Peyer's patch (tissue), 4 donors: ENCODE data around the gene NIPBL. TPM values are rescaled to one million over a fixed set of nuclear protein-coding genes. Genes with fewer than 3 reads are reported as not detected.
"Not testable (repeated sequence)": the region's sequence is repeated elsewhere in the genome, so short reads cannot be mapped to it uniquely, and the experiment has no call there.

Experiments used
- DNase-seq, 3 donors: peaks; one replicate each; pipeline ENCODE4 v3.0.0-alpha.2; 2017 to 2019
- H3K27ac ChIP-seq, 4 donors: fragments of 200-600 bp; sonication (generic); one replicate each; pipeline ENCODE4 v1.5.1; 2016 to 2019
- H3K27me3 ChIP-seq, 2 donors: fragments of 200-600 bp; sonication (generic); one replicate each; pipeline ENCODE4 v1.5.1; 2019
- H3K36me3 ChIP-seq, 3 donors: fragments of 200-600 bp; sonication (generic); one replicate each; pipeline ENCODE4 v1.5.1; 2016 to 2019
- H3K4me1 ChIP-seq, 4 donors: fragments of 200-600 bp; sonication (generic); one replicate each; pipeline ENCODE4 v1.5.1; 2016 to 2019
- H3K4me3 ChIP-seq, 4 donors: fragments of 200-600 bp; sonication (generic); 1 replicate in 3 of 4; 2 replicates in 1 of 4; pipeline ENCODE4 v1.5.1; 2016 to 2019; ENCODE audit warnings: mild to moderate bottlenecking in 1 of 4
- H3K9me3 ChIP-seq, 4 donors: fragments of 200-600 bp; sonication (generic); one replicate each; pipeline ENCODE4 v1.5.1; 2016 to 2019; ENCODE audit warnings: mild to moderate bottlenecking in 1 of 4
- POLR2A ChIP-seq, 2 donors: fragments of 450-650 bp; IDR thresholded peaks; one replicate each; pipeline ENCODE4 v1.5.1; 2017; ENCODE audit warnings: antibody characterized with exemption in 2 of 2, mild to moderate bottlenecking in 2 of 2, moderate library complexity in 2 of 2
- total RNA-seq, 4 donors: library from RNA; depleted of rRNA; stranded (reverse); fragments of >200 nt; gene quantifications; one replicate each; pipeline ENCODE4 v1.1.0, GENCODE V29; 2016
- TF ChIP-seq, protein P1 (sequence below), 6 experiments: fragments of 450-650 bp in 4 of 6; fragments of 200-600 bp in 2 of 6; sonication (generic) in 1 of 6; IDR thresholded peaks; one replicate each; pipeline ENCODE4 v1.5.1; 2017 to 2019; ENCODE audit warnings: antibody characterized with exemption in 6 of 6, mild to moderate bottlenecking in 3 of 6, moderate library complexity in 1 of 6

Gene NIPBL
- total RNA-seq, 4 donors from 2014 or later = 48.7 to 109 (median 68.8) TPM

DNA sequence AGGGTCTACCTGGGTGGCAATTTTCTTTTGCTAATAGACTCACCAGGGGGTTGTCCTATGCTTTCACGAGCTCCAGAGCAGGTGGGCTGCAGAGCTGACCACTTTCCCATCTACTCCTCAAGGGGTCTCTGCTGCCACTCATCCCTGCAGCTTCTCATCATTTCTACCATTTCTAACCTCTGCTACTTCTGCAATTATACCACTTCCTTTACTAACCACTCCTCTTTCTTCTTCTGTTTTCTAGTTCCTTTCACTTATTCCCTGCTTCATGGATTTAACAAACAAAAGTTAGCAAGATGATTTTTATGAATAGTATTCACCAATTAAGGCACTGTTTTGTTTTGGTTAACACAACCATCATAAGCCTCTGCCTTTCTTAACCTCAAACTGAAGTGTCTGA, 34.5 kb upstream of the NIPBL start:
- Histone ChIP-seq H3K27me3 (no peaks in the 10 kb centered on the region), H3K36me3 (no peaks in the 10 kb centered on the region), H3K4me3 (no peak overlapping the region), H3K27ac (no peak overlapping the region), H3K4me1 (no peaks in the 10 kb centered on the region), H3K9me3 (no peaks in the 10 kb centered on the region)
- no peak for DNase-seq
- TF ChIP-seq, protein P1, sequence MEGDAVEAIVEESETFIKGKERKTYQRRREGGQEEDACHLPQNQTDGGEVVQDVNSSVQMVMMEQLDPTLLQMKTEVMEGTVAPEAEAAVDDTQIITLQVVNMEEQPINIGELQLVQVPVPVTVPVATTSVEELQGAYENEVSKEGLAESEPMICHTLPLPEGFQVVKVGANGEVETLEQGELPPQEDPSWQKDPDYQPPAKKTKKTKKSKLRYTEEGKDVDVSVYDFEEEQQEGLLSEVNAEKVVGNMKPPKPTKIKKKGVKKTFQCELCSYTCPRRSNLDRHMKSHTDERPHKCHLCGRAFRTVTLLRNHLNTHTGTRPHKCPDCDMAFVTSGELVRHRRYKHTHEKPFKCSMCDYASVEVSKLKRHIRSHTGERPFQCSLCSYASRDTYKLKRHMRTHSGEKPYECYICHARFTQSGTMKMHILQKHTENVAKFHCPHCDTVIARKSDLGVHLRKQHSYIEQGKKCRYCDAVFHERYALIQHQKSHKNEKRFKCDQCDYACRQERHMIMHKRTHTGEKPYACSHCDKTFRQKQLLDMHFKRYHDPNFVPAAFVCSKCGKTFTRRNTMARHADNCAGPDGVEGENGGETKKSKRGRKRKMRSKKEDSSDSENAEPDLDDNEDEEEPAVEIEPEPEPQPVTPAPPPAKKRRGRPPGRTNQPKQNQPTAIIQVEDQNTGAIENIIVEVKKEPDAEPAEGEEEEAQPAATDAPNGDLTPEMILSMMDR (IDR thresholded peaks at IDR 0.05) = no peak
- TF ChIP-seq POLR2A (IDR thresholded peaks at IDR 0.05) = no peak

DNA sequence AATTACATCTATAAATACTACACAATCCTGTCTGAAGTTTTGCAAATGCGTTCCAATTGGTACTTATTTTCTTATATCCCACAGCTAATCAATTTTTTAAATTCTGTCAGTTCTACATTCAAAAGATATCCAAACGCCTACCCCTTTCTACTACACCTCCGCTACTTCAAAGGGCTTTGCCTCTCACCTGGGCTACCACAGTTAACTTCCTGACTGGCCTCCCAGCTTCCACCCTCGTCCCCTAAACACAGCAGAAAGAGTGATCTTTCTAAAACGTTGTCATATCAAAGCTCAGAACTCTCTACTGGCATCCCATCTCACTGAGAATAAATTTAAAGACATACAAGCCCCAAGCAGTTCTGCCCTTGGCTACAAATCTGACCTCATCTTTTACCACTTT, 32.3 kb upstream of the NIPBL start:
- TF ChIP-seq, protein P1 (IDR thresholded peaks at IDR 0.05) = no peak
- no peak for TF ChIP-seq POLR2A (IDR thresholded peaks at IDR 0.05)
- no peaks in the 10 kb centered on the region for H3K36me3 ChIP-seq

DNA sequence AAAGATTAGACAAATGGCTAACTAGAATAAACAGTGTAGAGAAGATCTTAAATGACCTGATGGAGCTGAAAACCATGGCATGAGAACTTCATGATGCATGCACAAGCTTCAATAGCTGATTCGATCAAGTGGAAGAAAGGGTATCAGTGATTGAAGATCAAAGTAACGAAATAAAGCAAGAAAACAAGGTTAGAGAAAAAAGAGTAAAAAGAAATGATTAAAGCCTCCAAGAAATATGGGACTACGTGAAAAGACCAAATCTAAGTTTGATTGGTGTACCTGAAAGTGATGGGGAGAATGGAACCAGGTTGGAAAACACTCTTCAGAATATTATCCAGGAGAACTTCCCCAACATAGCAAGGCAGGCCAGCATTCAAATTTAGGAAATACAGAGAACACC, 28.0 kb upstream of the NIPBL start:
- not testable (repeated sequence) for H3K36me3 ChIP-seq, H3K9me3 ChIP-seq, H3K27me3 ChIP-seq, DNase-seq, H3K27ac ChIP-seq, H3K4me3 ChIP-seq, H3K4me1 ChIP-seq

More for the DNA sequence above, 32.3 kb upstream of the NIPBL start:
- H3K27me3 ChIP-seq = no peaks in the 10 kb centered on the region
- no peaks in the 10 kb centered on the region for H3K9me3 ChIP-seq
- H3K4me1 ChIP-seq = no peaks in the 10 kb centered on the region
- no peak overlapping the region for H3K4me3 ChIP-seq
- H3K27ac ChIP-seq = no peak overlapping the region
- no peak for DNase-seq

DNA sequence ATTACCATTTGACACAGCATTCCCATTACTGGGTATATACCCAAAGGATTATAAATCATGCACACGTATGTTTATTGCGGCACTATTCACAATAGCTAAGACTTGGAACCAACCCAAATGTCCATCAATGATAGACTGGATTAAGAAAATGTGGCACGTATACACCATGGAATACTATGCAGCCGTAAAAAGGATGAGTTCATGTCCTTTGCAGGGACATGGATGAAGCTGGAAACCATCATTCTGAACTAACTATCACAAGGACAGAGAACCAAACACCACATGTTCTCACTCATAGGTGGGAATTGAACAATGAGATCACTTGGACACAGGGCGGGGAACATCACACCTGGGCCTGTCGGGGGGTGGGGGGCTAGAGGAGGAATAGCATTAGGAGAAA, 23.7 kb upstream of the NIPBL start:
- H3K27me3 ChIP-seq, H3K4me1 ChIP-seq, H3K36me3 ChIP-seq, H3K4me3 ChIP-seq, H3K9me3 ChIP-seq, DNase-seq, H3K27ac ChIP-seq: not testable (repeated sequence)

DNA sequence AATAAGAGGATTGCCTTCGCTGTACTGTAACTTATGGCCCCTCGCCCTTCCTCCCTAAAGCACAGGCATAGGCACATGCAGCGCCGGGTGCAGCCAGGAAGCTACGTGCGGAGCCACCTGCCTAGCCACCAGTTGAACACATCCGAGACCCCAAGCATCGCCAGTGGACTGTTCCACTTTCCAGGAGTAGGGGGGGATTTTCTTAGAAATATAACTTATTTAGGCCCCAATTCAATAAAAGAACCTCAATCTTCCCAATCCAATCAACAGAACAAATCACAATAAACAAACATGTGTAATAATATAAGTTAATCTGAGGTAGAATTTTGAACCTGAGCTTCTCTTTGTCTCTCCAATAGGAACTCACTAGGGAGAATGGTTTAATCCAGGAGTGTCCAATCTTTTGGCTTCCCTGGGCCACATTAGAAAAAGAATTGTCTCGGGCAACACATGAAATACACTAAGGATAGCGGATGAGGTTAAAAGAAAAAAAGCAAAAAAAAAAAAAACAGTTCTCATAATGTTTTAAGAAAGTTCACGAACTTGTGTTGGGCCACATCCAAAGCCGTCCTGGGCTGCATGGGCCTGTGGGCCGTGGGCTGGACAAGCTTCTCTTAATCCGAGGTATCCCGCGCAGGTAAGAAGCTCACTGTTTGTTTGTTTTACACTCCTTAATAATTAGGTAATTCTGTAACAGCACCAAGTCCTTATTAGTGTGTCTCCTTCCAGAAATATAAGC, 22.0 kb upstream of the NIPBL start:
- H3K4me3 ChIP-seq = no peak overlapping the region
- no peaks in the 10 kb centered on the region for H3K27me3 ChIP-seq
- no peak for DNase-seq
- no peaks in the 10 kb centered on the region for H3K9me3 ChIP-seq
- H3K4me1 ChIP-seq = no peaks in the 10 kb centered on the region
- no peak overlapping the region for H3K27ac ChIP-seq
- TF ChIP-seq, protein P1 (IDR thresholded peaks at IDR 0.05) = no peak
- TF ChIP-seq POLR2A (IDR thresholded peaks at IDR 0.05) = no peak
- H3K36me3 ChIP-seq = no peaks in the 10 kb centered on the region

DNA sequence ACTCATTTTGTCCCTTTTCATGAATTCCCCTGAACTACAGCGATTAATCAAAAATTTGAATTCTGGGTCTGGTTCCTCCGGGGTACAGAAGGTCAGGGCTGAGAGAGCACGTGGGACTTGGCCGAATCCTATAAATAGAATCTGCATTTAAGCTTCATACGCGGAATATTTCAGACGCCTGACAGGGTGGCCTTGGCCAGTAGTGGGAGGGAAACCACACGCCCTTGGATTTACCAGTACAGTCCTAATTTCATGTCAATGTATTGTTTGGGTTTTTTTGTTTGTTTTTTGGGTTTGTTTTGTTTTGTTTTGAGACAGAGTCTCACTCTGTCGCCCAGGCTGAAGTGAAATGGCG, 21.5 kb upstream of the NIPBL start:
- Histone ChIP-seq H3K36me3 (no peaks in the 10 kb centered on the region), H3K27ac (no peak overlapping the region), H3K27me3 (no peaks in the 10 kb centered on the region), H3K9me3 (no peaks in the 10 kb centered on the region), H3K4me3 (no peak overlapping the region), H3K4me1 (no peaks in the 10 kb centered on the region)
- TF ChIP-seq, protein P1 (IDR thresholded peaks at IDR 0.05) = no peak
- no peak for TF ChIP-seq POLR2A (IDR thresholded peaks at IDR 0.05)
- DNase-seq = no peak

DNA sequence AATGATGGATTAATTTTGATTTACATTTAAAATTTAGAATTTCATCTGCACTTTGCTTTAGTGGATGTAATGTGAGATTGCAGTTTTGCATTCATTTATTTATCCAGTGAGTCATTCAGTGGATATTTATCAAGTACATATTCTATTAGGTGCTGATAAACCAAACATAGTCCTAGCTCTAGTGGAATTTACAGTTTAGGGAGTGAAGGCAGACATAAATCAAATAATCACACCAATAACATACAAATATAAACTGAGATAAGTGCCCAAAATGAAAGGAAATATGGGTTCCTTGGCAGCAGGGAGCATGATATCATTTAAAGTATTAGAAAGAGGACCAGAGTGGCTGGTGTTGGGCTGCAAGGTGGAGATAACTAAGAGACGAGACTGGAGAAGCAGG, 14.7 kb upstream of the NIPBL start:
- no peaks in the 10 kb centered on the region for H3K27me3 ChIP-seq
- no peak overlapping the region for H3K4me3 ChIP-seq
- H3K27ac ChIP-seq = no peak overlapping the region
- H3K4me1 ChIP-seq = no peaks in the 10 kb centered on the region
- DNase-seq = no peak
- H3K9me3 ChIP-seq = no peaks in the 10 kb centered on the region
- TF ChIP-seq POLR2A (IDR thresholded peaks at IDR 0.05) = no peak
- H3K36me3 ChIP-seq = no peaks in the 10 kb centered on the region
